Parathyroid adenoma (tissue), 2 donors: ENCODE data around the gene RABAC1.

Experiments
- H2AFZ ChIP-seq: fragments of 300-600 bp; sonication (generic); one replicate; pipeline ENCODE4 v1.7.0; 2017; ENCODE audit warnings: antibody characterized with exemption, mild to moderate bottlenecking
- H3K27ac ChIP-seq: fragments of 300-600 bp; sonication (generic); one replicate; pipeline ENCODE4 v1.7.0; 2017
- H3K27me3 ChIP-seq: fragments of 300-600 bp; sonication (generic); one replicate; pipeline ENCODE4 v1.7.0; 2017; ENCODE audit warnings: low read length; ENCODE audit not compliant: control insufficient read depth, insufficient read depth
- H3K36me3 ChIP-seq: fragments of 300-600 bp; sonication (generic); one replicate; pipeline ENCODE4 v1.7.0; 2017; ENCODE audit warnings: low read length; ENCODE audit not compliant: control insufficient read depth, insufficient read depth
- H3K4me1 ChIP-seq: fragments of 300-600 bp; sonication (generic); one replicate; pipeline ENCODE4 v1.7.0; 2017; ENCODE audit warnings: control low read depth
- H3K4me2 ChIP-seq: fragments of 300-600 bp; sonication (generic); one replicate; pipeline ENCODE4 v1.7.0; 2017; ENCODE audit warnings: low read length
- H3K4me3 ChIP-seq: fragments of 300-600 bp; sonication (generic); one replicate; pipeline ENCODE4 v1.7.0; 2017; ENCODE audit warnings: low read depth, low read length
- H3K79me2 ChIP-seq: fragments of 300-600 bp; sonication (generic); one replicate; pipeline ENCODE4 v1.7.0; 2017; ENCODE audit warnings: control low read depth
- H3K9ac ChIP-seq: fragments of 300-600 bp; sonication (generic); one replicate; pipeline ENCODE4 v1.7.0; 2017; ENCODE audit warnings: mild to moderate bottlenecking
- H3K9me3 ChIP-seq: fragments of 300-600 bp; sonication (generic); one replicate; pipeline ENCODE4 v1.7.0; 2017; ENCODE audit warnings: low read length; ENCODE audit not compliant: control insufficient read depth
- CTCF ChIP-seq: fragments of 300-600 bp; sonication (generic); IDR thresholded peaks from one replicate; pipeline ENCODE4 v1.7.0; 2017; ENCODE audit warnings: antibody characterized with exemption, mild to moderate bottlenecking
- donor health status: primary hyperparathyroidism.

RABAC1 gene

DNA sequence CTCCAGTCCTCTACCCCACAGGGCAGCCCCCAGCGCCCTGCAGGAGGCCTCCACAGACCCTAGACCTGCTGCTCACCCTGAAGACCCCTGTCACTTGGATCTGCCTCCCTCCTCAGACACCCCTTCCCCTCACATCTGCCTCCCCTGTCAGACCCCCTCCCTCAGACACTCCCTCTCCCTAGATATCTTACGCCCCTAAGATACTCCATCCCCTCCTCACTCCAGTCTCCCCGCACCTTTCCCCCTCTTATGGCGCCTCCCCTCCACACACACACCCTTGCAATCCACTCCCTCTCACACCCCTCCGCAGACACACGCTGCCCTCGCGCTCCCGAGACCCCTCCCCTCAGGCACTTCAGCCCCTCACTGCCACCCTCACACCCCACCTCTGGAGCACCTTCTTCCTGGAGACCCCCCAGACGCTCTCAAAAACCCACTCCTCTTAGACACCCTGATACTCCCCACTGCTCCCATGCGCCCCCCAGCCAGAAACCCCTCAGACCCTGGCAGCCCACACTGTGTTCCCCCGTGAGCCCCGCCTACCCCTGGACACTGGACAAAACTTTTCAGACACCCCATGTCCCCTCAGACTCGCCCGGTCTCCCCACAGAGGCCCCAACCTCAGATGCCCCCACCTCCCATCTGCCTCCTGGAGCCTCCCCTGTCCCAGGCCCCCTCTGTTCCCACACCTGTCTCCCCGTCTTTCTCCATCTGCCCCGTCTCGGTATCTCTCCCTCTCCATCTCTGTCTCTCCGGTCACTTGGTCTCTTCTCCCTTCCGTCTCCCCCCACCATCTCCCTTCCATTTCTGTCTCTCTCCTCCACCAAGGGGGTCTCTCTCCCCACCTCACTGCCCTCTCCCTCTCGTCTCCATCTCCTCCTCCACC is 45.3 kb downstream of the RABAC1 start:
- H3K4me1 ChIP-seq = peaks cover 12% of the 10 kb centered on the region

GRCh38 chr19:41912899-41913537 is 46.1 kb downstream of the RABAC1 start:
- no peak overlapping the region for H3K4me2 ChIP-seq
- no peaks in the 10 kb centered on the region for H3K36me3 ChIP-seq
- H3K9ac ChIP-seq = no peak overlapping the region
- peaks cover 12% of the 10 kb centered on the region for H3K4me1 ChIP-seq
- peaks cover 5% of the 10 kb centered on the region for H3K27me3 ChIP-seq
- no peak for TF ChIP-seq CTCF
- H3K27ac ChIP-seq = no peak overlapping the region
- peaks cover 4% of the 10 kb centered on the region for H3K79me2 ChIP-seq
- H3K9me3 ChIP-seq = no peaks in the 10 kb centered on the region
- H2AFZ ChIP-seq = no peak overlapping the region
- no peak overlapping the region for H3K4me3 ChIP-seq

More for the DNA sequence above, 45.3 kb downstream of the RABAC1 start:
- Histone ChIP-seq H3K4me2 (no peak overlapping the region), H3K9ac (no peak overlapping the region), H3K79me2 (peaks cover 4% of the 10 kb centered on the region), H3K27me3 (peaks cover 5% of the 10 kb centered on the region), H3K9me3 (no peaks in the 10 kb centered on the region), H3K36me3 (no peaks in the 10 kb centered on the region), H3K4me3 (no peak overlapping the region), H3K27ac (no peak overlapping the region), H2AFZ (no peak overlapping the region)
- no peak for TF ChIP-seq CTCF

GRCh38 chr19:41911889-41912731 is 47.0 kb downstream of the RABAC1 start:
- no peaks in the 10 kb centered on the region for H3K9me3 ChIP-seq
- peaks cover 4% of the 10 kb centered on the region for H3K79me2 ChIP-seq
- peaks cover 5% of the 10 kb centered on the region for H3K27me3 ChIP-seq
- no peak overlapping the region for H3K27ac ChIP-seq
- no peak for TF ChIP-seq CTCF
- no peak overlapping the region for H3K9ac ChIP-seq
- H2AFZ ChIP-seq = no peak overlapping the region
- H3K36me3 ChIP-seq = no peaks in the 10 kb centered on the region
- H3K4me1 ChIP-seq = peaks cover 12% of the 10 kb centered on the region
- H3K4me3 ChIP-seq = no peak overlapping the region
- H3K4me2 ChIP-seq = no peak overlapping the region

DNA sequence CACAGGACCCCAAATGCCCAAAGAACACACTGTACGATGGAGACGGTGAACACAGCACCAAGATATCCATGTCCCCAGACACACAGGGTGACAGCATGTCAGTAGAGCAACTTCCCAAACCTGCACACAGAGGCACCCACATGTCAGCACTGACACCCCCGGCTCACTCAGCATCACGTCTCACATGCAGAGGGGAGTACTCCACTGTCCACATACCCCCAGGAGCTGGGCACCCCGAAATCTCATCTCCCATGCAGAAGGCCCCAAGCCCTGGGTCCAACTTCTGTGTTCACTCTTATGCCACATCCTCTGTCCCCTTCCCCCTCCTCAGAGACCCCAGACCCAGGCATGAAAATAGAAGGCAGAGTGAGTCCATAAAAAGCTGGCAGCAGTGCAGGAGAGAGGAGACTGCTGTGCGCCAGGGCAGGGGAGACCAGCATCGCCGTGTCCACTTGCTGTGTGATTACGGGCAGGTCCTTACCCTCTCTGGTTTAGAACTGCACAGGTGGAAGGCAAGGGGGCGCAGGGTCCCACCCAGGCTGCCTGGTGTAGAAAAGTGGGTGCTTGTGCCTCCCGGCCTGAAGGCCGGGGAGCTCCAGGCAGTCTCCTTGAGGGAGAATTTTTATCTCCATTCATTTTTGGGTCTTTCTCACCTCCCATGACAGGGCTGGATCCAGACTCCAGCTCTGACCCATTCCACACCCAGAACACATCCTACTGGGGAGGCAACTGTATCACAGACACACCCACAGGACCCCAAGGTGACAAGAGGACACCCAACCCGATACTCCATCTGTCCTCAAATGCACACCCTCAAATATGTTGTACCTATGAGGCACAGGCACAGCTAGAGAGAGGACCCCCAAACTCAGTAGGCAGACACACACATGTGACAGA is 47.9 kb downstream of the RABAC1 start:
- Histone ChIP-seq H3K36me3 (no peaks in the 10 kb centered on the region), H3K4me3 (no peak overlapping the region)

More for the DNA sequence above, 47.9 kb downstream of the RABAC1 start:
- Histone ChIP-seq H3K4me1 (peaks cover 15% of the 10 kb centered on the region), H3K4me2 (no peak overlapping the region), H3K9me3 (no peaks in the 10 kb centered on the region), H2AFZ (no peak overlapping the region), H3K9ac (no peak overlapping the region), H3K27me3 (peaks cover 5% of the 10 kb centered on the region), H3K79me2 (peaks cover 8% of the 10 kb centered on the region), H3K27ac (no peak overlapping the region)
- TF ChIP-seq CTCF = no peak
